B cell (primary cell): ENCODE data around the gene PNPLA2. TPM values are rescaled to one million over a fixed set of nuclear protein-coding genes. Genes with fewer than 3 reads are reported as not detected.

Source experiments
- ATAC-seq: fragments of 200-7000 bp; cut with Tn5 transposase; one replicate; pipeline ENCODE4 v1.10.0; 2021; ENCODE audit warnings: low read depth, mild to moderate bottlenecking, moderate number of reproducible peaks, moderate library complexity
- CTCF ChIA-PET: fragments of 350-600 bp; sonication (Branson Sonifier 250); formaldehyde crosslinking; loops from one replicate; lab custom pipeline; 2021; ENCODE audit warnings: antibody characterized with exemption, inconsistent platforms; lab: Charles Lee
- POLR2A ChIA-PET: fragments of 350-600 bp; sonication (Branson Sonifier 250); formaldehyde crosslinking; loops from one replicate; lab custom pipeline; 2021; ENCODE audit warnings: antibody characterized with exemption; lab: Charles Lee
- DNase-seq: peaks from one replicate; pipeline ENCODE4 v3.0.0; 2013
- H2AFZ ChIP-seq: 2 replicates; pipeline ENCODE4 v1.6.1; 2012; ENCODE audit warnings: mild to moderate bottlenecking, low read depth, low read length; ENCODE audit not compliant: insufficient read depth, poor library complexity, severe bottlenecking
- H3K27ac ChIP-seq, 2 donors: 1 replicate in 1 of 2; 2 replicates in 1 of 2; pipeline ENCODE4 v1.5.1; 2012 to 2013; ENCODE audit warnings: low read length in 2 of 2, mild to moderate bottlenecking in 2 of 2, moderate library complexity in 1 of 2
- H3K27me3 ChIP-seq, 4 experiments: fragments of 200-600 bp in 1 of 4; sonication (generic) in 1 of 4; replicated peaks in 1 of 4; 1 replicate in 2 of 4; 2 replicates in 2 of 4; pipeline versions ENCODE4 v1.6.1 to v1.7.0; 2013 to 2016; ENCODE audit warnings: low read length in 3 of 4, mild to moderate bottlenecking in 2 of 4, mixed read lengths in 1 of 4, moderate library complexity in 1 of 4; ENCODE audit not compliant: insufficient read depth in 4 of 4, control insufficient read depth in 3 of 4; ENCODE audit errors: control extremely low read depth in 1 of 4
- H3K36me3 ChIP-seq, 2 experiments: replicated peaks in 1 of 2; 1 replicate in 1 of 2; 2 replicates in 1 of 2; pipeline versions ENCODE4 v1.6.1 to v1.7.1; 2013; ENCODE audit warnings: low read length in 1 of 2; ENCODE audit not compliant: insufficient read depth in 2 of 2, control insufficient read depth in 1 of 2; ENCODE audit errors: control extremely low read depth in 1 of 2, extremely low read depth in 1 of 2
- H3K4me1 ChIP-seq, 2 donors: fragments of 200-600 bp in 1 of 2; sonication (generic) in 1 of 2; 1 replicate in 1 of 2; 2 replicates in 1 of 2; pipeline versions ENCODE4 v1.5.1 to v1.6.1; 2013 to 2017; ENCODE audit warnings: low read length in 2 of 2; ENCODE audit not compliant: control insufficient read depth in 2 of 2, insufficient read depth in 2 of 2
- H3K4me2 ChIP-seq: replicated peaks from 2 replicates; pipeline ENCODE3; 2012; ENCODE audit warnings: mild to moderate bottlenecking, low read depth, low read length; ENCODE audit not compliant: poor library complexity, severe bottlenecking
- H3K4me3 ChIP-seq, 5 experiments: fragments of 200-600 bp in 1 of 5; sonication (generic) in 1 of 5; 1 replicate in 3 of 5; 2 replicates in 2 of 5; pipeline versions ENCODE4 v1.5.1 to v1.7.0; 2011 to 2016; ENCODE audit warnings: low read length in 4 of 5, mild to moderate bottlenecking in 4 of 5, low read depth in 2 of 5, control low read depth in 1 of 5, moderate library complexity in 1 of 5; ENCODE audit not compliant: insufficient read depth in 1 of 5; ENCODE audit errors: control extremely low read depth in 1 of 5, extremely low read depth in 1 of 5
- H3K79me2 ChIP-seq: fragments of 200-600 bp; sonication (generic); one replicate; pipeline ENCODE4 v1.6.0; 2016; ENCODE audit warnings: low read length; ENCODE audit not compliant: control insufficient read depth, insufficient read depth
- H3K9ac ChIP-seq: fragments of 200-600 bp; sonication (generic); 2 replicates; pipeline ENCODE4 v1.6.1; 2017; ENCODE audit warnings: mild to moderate bottlenecking, low read length, moderate library complexity
- H3K9me3 ChIP-seq, 3 donors: one replicate each; pipeline versions ENCODE4 v1.6.1 to v1.7.1; 2013; ENCODE audit warnings: low read length in 2 of 3; ENCODE audit not compliant: control insufficient read depth in 2 of 3, insufficient read depth in 1 of 3; ENCODE audit errors: control extremely low read depth in 1 of 3
- H4K20me1 ChIP-seq: 2 replicates; pipeline ENCODE4 v1.6.0; 2012; ENCODE audit warnings: mild to moderate bottlenecking, low read length; ENCODE audit not compliant: insufficient read depth, control insufficient read depth, poor library complexity, severe bottlenecking
- H3K27ac Mint-ChIP-seq: one replicate; pipeline ENCODE4 v1.8.0; 2021; ENCODE audit warnings: mixed read lengths
- H3K27me3 Mint-ChIP-seq: one replicate; pipeline ENCODE4 v1.8.0; 2021; ENCODE audit warnings: mixed read lengths
- H3K4me1 Mint-ChIP-seq: one replicate; pipeline ENCODE4 v1.8.0; 2021; ENCODE audit warnings: mixed read lengths
- H3K4me3 Mint-ChIP-seq: one replicate; pipeline ENCODE4 v1.8.0; 2021; ENCODE audit warnings: mixed read lengths
- H3K9me3 Mint-ChIP-seq: one replicate; pipeline ENCODE4 v1.8.0; 2022; ENCODE audit warnings: mixed read lengths; ENCODE audit not compliant: insufficient read depth
- EZH2 ChIP-seq: IDR thresholded peaks from 2 replicates; pipeline ENCODE4 v1.6.1; 2012; ENCODE audit warnings: borderline replicate concordance, low read depth, mild to moderate bottlenecking, moderate library complexity, low read length; ENCODE audit not compliant: insufficient read depth, poor library complexity, severe bottlenecking
- WGBS: methylation state at CpG from one replicate; pipeline ENCODE4 v1.1.5; 2013; ENCODE audit warnings: missing lambda C conversion rate; ENCODE audit not compliant: insufficient coverage; 5-methylcytosine and 5-hydroxymethylcytosine counted together
- intact Hi-C: fragments of 100-400 bp; cut with micrococcal nuclease; formaldehyde crosslinking; loops from one replicate; pipeline ENCODE4 v1.10.0; 2022
- polyA plus RNA-seq: library from polyadenylated mRNA; depleted of rRNA; stranded (reverse); fragments of >200 nt; gene quantifications from 2 replicates; pipeline ENCODE4 v1.2.3, GENCODE V29; 2012
- total RNA-seq, 2 donors: library from RNA; stranded (reverse); fragments of 120-200 nt in 1 of 2; gene quantifications; 1 replicate in 1 of 2; 2 replicates in 1 of 2; pipeline versions ENCODE4 v1.2.3 to v1.2.4, GENCODE V29; 2013 to 2022
- TF ChIP-seq, protein P1 (sequence below): fragments of 200-600 bp; IDR thresholded peaks from one replicate; pipeline ENCODE4 v1.8.0; 2022; ENCODE audit warnings: antibody characterized with exemption, mild to moderate bottlenecking

PNPLA2 gene
- total and polyA plus RNA-seq, 2 donors (not counting 1 experiment from before 2014, with no cell fraction given): 208 to 276 TPM

DNA sequence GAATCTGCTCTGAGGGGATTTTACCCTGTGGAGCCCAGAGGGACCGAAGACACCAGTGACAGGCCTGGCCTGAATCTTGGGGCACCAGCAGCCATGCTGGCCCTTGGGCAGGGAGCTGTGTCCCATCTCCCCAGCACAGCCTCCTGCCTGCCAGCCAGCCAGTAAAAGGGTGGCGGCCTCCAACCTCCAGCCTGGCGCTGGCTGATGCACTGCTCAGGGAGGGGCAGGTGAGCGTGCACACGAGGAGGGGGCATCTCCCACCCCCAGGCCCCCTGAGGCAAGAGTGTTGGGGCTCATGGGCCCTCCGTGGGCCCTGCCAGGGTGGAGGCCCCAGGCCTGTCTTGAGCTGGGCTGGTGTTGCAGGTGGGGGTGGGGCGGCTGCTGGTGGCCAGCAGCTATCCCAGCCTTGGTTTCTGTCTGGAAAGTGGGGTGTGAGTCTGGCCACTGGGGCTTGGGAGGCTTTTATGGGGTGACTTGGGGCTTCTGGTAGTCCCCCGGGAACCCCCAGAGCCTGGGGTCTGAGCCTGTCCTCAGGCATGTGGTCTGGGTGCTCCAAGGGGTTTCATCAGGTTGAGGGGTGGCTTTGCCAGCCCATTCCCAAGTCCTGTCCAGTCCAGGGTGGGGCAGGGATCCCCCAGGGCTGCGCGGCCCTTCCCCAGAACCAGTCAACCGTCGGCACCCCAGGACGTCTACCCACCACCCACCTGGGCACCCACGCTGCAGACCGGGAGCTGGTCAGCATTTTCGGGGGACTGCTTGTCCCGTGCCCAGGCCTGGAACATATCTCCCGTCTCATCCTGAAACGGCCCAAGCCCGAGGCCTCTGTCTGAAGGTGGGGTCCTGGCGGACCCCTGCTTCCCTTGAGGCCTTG lies 41.8 kb downstream of the PNPLA2 start:
- no peaks in the 10 kb centered on the region for H3K4me1 Mint-ChIP-seq
- no peak overlapping the region for H2AFZ ChIP-seq
- ChIA-PET POLR2A (no interaction called here), CTCF (no interaction called here)
- no peaks in the 10 kb centered on the region for H3K36me3 ChIP-seq
- H3K4me1 ChIP-seq: no peaks in the 10 kb centered on the region
- H3K9ac ChIP-seq: no peak overlapping the region
- H3K79me2 ChIP-seq: no peaks in the 10 kb centered on the region
- H3K9me3 Mint-ChIP-seq: no peaks in the 10 kb centered on the region
- ATAC-seq (no peak), DNase-seq (no peak)
- H3K9me3 ChIP-seq: no peaks in the 10 kb centered on the region
- WGBS: 85% methylated on average over 19 of the region's 21 CpGs
- intact Hi-C loops: no loop called here
- no peak overlapping the region for H3K4me2 ChIP-seq
- no peaks in the 10 kb centered on the region for H4K20me1 ChIP-seq
- no peaks in the 10 kb centered on the region for H3K27me3 ChIP-seq
- H3K27me3 Mint-ChIP-seq: no peaks in the 10 kb centered on the region
- TF ChIP-seq EZH2: no peak
- TF ChIP-seq, protein P1, sequence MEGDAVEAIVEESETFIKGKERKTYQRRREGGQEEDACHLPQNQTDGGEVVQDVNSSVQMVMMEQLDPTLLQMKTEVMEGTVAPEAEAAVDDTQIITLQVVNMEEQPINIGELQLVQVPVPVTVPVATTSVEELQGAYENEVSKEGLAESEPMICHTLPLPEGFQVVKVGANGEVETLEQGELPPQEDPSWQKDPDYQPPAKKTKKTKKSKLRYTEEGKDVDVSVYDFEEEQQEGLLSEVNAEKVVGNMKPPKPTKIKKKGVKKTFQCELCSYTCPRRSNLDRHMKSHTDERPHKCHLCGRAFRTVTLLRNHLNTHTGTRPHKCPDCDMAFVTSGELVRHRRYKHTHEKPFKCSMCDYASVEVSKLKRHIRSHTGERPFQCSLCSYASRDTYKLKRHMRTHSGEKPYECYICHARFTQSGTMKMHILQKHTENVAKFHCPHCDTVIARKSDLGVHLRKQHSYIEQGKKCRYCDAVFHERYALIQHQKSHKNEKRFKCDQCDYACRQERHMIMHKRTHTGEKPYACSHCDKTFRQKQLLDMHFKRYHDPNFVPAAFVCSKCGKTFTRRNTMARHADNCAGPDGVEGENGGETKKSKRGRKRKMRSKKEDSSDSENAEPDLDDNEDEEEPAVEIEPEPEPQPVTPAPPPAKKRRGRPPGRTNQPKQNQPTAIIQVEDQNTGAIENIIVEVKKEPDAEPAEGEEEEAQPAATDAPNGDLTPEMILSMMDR: no peak
- H3K27ac Mint-ChIP-seq: no peak overlapping the region
- H3K4me3 Mint-ChIP-seq: no peak overlapping the region
- H3K4me3 ChIP-seq: no peak overlapping the region
- no peak overlapping the region for H3K27ac ChIP-seq

GRCh38 chr11:861105-861479 lies 42.4 kb downstream of the PNPLA2 start:
- H3K27ac ChIP-seq: no peak overlapping the region
- no peak overlapping the region for H3K4me3 ChIP-seq
- no peak for DNase-seq
- H3K9ac ChIP-seq: no peak overlapping the region
- H3K9me3 ChIP-seq: no peaks in the 10 kb centered on the region
- no peak for ATAC-seq
- H3K27me3 Mint-ChIP-seq: no peaks in the 10 kb centered on the region
- ChIA-PET POLR2A (no interaction called here), CTCF (no interaction called here)
- no peaks in the 10 kb centered on the region for H3K4me1 Mint-ChIP-seq
- TF ChIP-seq, protein P1: no peak
- no peak for TF ChIP-seq EZH2
- no peaks in the 10 kb centered on the region for H3K27me3 ChIP-seq
- H2AFZ ChIP-seq: no peak overlapping the region
- WGBS: 92% methylated on average over 11 of the region's 14 CpGs
- no peaks in the 10 kb centered on the region for H4K20me1 ChIP-seq
- H3K36me3 ChIP-seq: no peaks in the 10 kb centered on the region
- H3K9me3 Mint-ChIP-seq: no peaks in the 10 kb centered on the region
- intact Hi-C loops: no loop called here
- no peaks in the 10 kb centered on the region for H3K4me1 ChIP-seq
- H3K79me2 ChIP-seq: no peaks in the 10 kb centered on the region
- H3K27ac Mint-ChIP-seq: no peak overlapping the region
- H3K4me3 Mint-ChIP-seq: no peak overlapping the region
- no peak overlapping the region for H3K4me2 ChIP-seq
